H1 (cell line): ENCODE measurements around the gene KIAA0513. TPM values are rescaled to one million over a fixed set of nuclear protein-coding genes. Genes with fewer than 3 reads are reported as not detected.

Experiments used
- ASH2L ChIP-seq: fragments of 200-600, 300-600 bp; sonication (generic); IDR thresholded peaks from one replicate; pipeline ENCODE4 v1.7.1; 2017; ENCODE audit warnings: low read length
- KDM5A ChIP-seq: fragments of 200-600 bp; IDR thresholded peaks from 2 replicates; pipeline ENCODE4 v1.7.1; 2012; ENCODE audit warnings: mild to moderate bottlenecking, low read length, inconsistent platforms, mixed read lengths
- ZNF274 ChIP-seq: IDR thresholded peaks from 2 replicates; pipeline ENCODE4 v1.7.0; 2012; ENCODE audit warnings: low read length, borderline replicate concordance; ENCODE audit errors: extremely low read depth
- polyA plus RNA-seq, 7 experiments: library from polyadenylated mRNA; depleted of rRNA in 3 of 7; stranded (reverse) in 5 of 7; unstranded in 2 of 7; fragments of >200 nt in 5 of 7; fragments of 200-250 nt in 2 of 7; gene quantifications; 1 replicate in 5 of 7; 2 replicates in 1 of 7; 4 replicates in 1 of 7; pipeline versions ENCODE4 v1.2.1 to v1.2.3, GENCODE V29; 2011 to 2013; ENCODE audit warnings: missing spikeins in 2 of 7, mixed read lengths in 2 of 7
- total RNA-seq: library from RNA; stranded (reverse); fragmentation: NEBNext Ultra II Directional; extraction: Animal tissue kit (Norgen Biotek cat#: 25700); gene quantifications from 2 replicates; pipeline ENCODE4 v1.2.1, GENCODE V29; 2021

Gene KIAA0513
- total and polyA plus RNA-seq, 2 of the 8 experiments (the other 6 are each of a cell fraction or from before 2014, with no cell fraction given), result 2.1 to 6.1 TPM

GRCh38 chr16:85014311-85014710 is 13.3 kb upstream of the KIAA0513 start (continued):
- no peak for TF ChIP-seq ZNF274
- TF ChIP-seq ASH2L, result no peak
- TF ChIP-seq KDM5A, result no peak
